Raji (cell line): ENCODE data around the gene ZDHHC19.

Source experiments
- POLR2A ChIP-seq: IDR thresholded peaks from 2 replicates; pipeline ENCODE4 v1.6.1; 2011; ENCODE audit warnings: low read depth, low read length, control low read depth; ENCODE audit not compliant: insufficient read depth

Gene ZDHHC19

DNA sequence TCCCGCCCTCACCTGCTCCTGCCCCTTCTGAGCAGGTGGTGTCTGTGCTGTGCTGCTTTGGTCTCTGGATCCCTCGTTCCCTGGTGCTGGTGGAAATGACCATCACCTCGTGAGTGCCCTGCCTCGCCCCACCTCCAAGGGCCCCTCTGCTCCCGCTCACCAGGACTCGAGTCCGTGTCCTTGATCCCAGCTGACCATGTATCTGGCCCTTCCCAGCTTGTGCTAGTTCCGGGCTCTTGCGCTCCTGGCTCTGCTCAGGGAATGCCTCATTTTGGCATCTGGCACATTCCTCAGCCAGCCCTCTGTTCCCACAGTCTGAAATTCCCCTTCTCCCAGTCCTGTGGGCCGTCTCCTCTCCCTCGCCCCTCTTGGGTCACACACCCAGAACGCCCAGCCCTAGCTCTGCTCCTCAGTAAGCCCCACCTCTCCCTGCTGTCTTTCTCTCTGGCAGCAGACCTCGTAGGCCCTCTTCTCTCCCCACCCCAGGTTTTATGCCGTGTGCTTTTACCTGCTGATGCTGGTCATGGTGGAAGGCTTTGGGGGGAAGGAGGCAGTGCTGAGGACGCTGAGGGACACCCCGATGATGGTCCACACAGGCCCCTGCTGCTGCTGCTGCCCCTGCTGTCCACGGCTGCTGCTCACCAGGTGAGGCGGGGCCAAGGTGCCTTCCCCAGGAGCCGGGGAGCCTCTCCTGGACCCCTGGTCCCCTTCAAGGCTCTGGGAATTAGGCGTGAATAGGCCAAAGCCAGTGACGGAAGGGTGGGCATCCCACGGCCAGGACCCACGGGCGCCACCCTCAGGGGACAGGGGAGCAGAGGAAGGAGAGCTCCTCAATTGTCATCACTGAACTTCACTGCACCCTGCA, 16.7 kb upstream of the ZDHHC19 start:
- no peak for TF ChIP-seq POLR2A

DNA sequence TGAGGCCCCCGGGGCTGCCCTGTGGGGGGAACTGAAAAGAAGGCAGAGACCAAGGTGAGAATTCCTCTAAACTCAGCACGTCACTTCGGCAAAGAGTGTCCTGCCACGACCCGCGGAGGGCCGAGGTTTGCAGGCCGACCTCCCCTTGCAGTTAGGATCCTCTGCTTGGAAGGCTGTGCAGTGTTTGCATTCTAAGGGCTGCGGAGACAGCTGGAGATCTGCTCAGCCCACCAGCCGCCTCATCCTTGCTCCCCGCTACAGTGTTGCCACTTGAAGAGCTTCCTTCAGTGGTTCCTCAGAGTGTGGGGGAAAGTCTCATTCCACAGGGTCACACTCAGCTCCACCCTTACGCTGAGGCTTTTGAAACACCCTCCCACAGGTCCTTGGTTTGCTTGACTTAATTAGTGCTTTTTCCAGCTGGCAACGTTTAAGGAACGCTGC, 15.9 kb upstream of the ZDHHC19 start:
- no peak for TF ChIP-seq POLR2A

DNA sequence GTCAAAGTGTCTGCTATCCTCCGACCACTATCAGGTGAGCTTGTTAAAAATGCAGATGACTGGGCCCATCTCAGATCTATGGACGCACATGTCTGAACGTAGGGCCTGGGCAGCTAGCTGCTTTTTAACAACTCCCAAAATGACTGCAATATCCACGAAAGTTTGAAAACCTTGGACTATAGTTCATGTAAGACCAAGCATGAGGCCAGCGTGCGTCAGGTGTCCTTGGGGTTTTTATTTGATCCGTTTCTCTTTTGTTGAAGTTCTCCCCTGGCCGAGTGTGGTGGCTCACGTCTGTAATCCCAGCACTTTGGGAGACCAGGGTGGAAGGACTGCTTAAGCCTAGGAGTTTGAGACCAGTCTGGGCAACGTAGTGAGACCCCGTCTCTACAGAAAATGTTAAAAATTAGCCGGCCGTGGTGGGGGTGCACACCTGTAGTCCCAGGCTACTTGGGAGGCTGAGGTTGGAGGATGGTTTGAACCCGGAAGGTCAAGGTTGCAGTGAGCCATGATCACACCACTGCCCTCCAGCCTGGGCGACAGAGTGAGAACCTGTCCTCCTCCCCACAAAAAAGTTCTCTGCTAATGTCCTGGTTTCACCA, 14.7 kb upstream of the ZDHHC19 start:
- no peak for TF ChIP-seq POLR2A

DNA sequence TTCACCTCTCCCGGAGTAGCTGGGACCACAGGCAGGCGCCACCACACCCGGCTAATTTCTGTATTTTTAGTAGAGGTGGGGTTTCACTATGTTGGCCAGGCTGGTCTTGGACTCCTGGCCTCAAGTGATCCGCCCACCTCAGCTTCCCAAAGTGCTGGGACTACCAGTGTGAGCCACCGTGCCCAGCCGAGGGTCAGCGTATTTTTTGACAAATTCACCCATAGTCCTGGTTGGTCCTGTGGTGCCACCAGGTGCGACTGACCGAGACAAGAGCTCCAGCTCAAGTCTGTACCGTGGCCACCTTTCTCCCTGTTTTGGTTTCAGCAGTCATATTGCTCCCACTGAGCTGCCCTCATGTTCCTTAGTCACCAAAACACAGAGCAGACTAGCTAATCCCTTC, 13.9 kb upstream of the ZDHHC19 start:
- no peak for TF ChIP-seq POLR2A

DNA sequence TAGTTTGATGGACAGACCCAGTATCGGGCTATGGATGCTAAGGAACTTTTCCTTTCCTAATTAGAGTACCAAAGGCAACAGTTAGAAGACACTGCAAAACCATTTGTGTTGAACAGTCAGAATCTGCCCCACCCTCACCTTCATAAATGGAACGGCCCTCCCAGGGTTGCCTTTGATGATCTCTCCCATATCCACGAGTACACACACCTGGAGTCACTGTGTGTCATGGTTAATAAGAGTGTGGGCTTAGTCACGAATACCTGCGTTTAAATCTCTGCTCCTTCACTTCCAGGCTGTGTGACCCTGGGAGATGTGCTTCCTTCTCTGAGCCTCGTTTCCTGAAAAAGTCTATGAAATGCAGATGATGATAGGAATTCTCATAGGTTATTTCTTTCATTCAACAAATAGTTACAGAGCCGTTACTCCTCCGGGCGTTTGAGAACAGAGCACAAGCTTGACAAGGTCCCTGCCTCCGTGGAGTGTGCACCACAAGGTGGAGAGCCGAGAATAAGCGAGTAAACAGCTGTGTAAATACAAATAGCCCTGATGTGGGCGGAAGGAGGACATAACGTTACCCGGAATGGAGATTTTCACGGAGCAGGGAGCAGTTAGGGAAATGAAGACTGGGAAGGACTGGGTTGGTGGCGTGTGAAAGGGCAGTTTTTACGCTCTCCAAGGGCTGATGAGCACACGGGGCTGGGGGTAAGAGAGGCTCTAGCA, 11.8 kb upstream of the ZDHHC19 start:
- no peak for TF ChIP-seq POLR2A

DNA sequence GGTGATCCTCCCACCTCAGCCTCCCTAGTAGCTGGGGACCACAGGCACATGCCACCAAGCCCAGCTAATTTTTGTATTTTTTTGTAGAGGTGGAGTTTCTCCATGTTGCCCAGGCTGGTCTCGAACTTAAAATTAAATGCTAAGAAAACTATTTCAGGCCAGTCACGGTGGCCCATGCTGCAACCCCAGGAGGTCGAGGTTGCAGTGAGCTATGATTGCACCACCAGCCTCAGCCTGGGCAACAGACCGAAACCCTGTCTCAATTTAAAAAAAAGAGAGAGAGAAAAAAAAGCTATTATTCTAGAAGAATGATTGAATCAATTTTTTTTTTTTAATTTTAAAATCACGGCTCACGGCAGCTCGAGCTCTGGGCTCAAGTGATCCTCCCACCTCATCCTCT, 9.8 kb upstream of the ZDHHC19 start:
- no peak for TF ChIP-seq POLR2A

DNA sequence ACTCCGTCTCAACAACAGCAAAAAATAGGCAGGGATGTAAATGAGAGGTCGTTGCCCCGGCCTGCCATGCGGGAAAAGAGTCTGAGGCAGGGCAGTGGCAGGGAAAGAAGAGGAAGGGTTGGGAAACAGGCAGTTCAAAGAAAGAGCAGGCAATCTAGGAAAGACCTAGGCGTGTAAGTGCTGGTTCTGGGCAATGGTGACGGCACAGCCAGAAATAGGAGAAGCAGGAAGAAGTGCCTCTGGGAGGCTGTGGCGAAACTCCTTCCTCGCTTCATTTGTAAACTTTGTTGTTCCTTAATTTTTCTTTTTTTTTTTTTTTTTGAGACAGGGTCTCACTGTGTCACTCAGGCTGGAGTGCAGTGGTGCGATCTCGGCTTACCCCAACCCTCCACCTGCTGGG, 9.4 kb upstream of the ZDHHC19 start:
- TF ChIP-seq POLR2A = no peak

DNA sequence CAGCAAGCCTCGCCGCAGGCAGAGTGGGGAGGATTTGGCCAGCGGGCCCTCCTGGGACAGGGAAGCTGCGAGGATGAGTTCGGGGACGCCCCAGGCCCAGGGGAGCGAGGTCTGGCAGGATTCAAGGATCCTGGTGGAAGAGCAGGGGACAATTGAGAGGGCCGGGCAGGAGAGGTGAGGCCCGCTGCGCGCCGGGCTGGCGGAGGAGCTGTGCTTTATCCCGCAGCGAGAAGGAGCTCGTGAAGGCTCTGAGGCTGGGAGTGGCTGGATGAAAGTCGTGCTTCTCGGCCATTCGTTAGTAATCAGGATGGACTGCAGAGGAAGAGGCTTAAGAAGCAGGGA, 8.7 kb upstream of the ZDHHC19 start:
- TF ChIP-seq POLR2A = no peak

DNA sequence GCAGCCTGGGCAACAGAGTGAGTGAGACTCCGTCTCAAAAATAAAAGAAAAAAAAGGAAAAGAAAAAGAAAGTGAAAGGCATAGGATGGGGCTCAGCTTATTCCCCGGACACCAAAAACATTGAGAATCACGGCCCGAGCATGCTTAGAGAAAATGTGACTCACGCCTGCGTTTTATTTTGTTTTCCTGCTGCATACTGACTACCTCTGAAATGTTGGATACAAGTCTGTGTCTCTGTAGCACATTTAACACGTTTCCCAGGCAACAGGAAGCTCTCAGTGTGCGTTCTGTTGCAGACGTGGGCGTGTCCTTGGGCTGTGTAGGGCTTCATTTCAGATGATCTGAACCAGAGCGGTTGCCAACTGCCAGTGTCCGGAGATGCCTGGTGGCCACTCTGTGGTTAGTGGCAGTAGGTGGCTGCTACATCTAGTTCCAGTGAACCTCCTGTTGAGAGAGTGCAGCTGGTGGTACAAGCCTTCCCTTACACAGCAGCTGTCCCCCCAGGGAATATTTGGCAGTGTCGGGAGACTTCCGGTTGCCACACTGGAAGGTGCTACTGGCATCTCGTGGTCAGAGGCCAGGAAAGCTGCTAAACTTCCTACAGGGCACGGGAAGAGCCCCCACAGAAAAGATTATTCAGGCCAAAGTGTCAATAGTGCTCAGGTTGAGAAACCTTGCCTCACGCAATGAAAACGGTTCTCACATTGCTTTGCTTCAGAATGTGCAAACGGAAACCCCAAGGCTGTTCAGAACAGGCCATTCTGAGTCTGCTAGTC, 8.2 kb upstream of the ZDHHC19 start:
- TF ChIP-seq POLR2A = no peak

DNA sequence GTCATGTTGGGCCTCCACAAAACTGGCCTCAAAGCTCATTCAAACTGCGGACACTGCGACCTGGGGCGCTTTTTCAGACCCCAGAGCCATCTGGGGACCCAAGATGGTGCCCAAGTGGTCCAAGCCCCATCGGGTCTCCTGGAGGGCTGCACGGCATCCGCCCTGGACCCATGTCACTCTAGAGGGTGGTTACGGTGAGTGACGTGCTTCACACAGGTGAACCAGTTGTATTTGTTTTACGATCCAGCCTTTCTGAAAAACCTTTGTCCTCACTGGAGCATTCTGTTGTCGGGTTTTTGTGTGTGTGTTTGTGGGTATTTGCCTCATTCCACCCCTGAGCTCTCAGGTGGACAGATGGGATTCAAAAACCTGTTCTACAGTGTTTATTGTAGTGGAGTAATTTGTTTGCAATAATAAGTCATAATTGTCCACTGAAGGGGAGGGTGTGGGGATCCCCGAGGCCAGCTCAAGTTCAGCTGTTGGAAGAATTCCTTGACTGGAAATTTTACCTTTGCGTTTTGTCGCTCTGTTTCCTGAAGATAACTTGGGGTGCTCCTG, 7.0 kb upstream of the ZDHHC19 start:
- TF ChIP-seq POLR2A = no peak

DNA sequence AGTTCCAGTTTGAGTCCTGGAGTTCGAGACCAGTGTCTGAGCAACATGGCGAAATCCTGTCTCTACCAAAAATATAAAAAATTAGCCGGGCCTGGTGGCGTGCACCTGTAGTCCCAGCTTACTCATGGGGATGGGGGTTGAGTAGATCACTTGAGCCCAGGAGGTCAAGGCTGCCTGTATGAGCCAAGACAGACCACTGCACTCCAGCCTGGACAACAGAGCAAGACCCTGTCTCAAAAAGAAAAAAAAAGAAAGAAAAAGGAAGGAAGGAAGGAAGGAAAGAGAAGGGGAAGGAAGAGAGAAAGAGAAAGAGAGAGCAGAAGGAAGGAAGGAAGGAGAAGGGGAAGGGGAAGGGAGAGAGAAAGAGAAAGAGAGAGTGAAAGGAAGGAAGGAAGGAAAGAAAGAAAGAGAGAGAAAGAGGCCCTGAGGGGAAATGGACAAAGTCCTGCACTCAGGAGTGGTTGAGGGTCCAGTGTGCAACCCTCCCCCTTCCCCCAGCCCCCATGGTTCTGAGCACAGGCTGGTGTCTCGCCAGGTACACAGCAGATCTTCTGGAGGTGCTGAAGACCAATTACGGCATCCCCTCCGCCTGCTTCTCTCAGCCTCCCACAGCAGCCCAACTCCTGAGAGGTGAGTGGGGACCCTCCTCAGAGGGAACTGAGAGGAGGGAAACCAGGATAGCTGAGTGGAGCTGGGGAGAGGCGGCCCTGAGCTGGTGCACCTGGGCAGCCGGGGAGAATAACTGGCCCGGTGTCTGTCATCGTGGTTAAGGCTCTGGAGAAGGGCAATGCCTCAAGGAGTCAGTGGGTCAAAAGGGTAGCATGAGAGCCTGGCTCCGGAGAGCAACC, 6.3 kb upstream of the ZDHHC19 start:
- no peak for TF ChIP-seq POLR2A

DNA sequence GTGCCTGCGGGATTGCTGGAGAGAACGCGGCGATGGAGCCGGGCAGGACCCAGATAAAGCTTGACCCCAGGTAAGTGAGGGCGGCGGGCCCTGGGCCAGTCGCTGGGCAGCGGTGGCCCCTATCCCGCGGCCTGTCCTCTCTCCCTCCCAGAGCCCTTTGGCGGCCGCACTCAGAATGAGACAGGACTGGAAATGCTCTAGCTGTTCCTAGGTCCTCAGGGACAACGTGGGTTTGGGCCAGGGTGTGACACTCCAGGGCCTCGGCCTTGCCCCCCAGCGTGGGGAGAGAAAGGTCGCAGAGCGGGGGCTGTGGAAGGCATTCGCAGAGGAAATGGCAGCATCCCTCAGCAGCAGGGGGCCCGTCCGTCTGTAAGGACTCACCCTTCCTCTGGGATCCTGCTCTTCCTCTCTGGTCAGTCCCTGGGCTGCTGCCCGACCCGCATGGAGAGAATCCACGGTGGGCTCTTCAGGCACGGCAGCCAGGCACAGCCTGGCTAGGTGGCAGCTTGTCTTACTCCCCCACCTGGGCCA, 5.5 kb upstream of the ZDHHC19 start:
- TF ChIP-seq POLR2A = no peak

DNA sequence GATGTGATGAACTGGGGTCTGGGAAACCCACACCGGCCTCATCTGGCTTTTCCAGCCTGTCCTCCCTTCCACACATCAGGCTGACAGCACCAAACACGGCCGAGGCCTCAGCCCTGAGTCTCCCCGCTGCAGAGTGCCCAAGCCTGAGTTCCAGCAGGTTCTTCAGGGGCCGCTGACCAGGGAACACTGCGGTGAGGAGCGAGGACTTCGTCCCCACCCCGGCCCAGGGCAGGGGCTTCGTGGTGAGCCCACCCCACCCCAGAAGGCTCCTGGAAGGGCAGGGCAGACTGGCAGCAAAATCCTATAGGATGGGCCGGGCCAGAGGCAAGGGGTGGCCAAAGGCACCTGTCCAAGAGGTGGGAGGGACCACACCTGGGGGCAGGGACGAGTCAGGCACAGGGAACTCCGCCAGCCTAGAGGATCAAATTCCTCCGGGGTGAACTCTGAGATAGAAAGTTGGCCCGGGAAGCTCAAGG, 4.9 kb upstream of the ZDHHC19 start, which contains the start of gene SLC51A:
SLC51A (plus strand) TSS at position 446 of the 476 bp plus-strand sequence. CDS start 179 bp downstream, outside the sequence.
- TF ChIP-seq POLR2A = no peak

DNA sequence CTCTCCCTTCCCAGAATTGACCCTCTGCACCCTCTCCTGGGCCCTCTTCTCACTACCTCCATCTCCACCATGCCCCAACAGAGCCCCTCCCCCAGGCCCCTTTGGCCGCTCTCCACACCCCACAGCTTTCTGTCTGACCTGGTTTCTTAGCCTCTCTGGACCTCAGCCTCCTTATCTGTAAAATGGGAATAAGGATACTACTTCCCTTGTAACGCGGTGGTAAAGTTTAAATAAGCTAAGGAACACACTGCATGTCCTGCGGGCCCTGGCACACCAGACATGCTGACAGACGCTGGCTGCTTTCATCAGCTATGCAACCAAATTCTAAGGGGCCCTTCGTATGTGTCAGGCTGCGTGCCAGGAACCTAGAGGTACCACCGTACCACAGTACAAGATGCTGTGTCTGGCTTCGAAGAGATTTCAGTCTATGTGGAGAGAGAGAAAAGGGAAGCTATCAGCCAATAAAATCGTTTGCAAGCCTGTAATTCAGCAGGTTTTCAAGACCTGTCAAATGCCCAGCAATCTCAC, 4.4 kb upstream of the ZDHHC19 start:
- no peak for TF ChIP-seq POLR2A
